GM19351 (cell line): ENCODE measurements around the gene CEP290.
"Not testable (repeated sequence)": the region's sequence is repeated elsewhere in the genome, so short reads cannot be mapped to it uniquely, and the experiment has no call there.

ENCODE experiments used
- ATAC-seq: cut with Tn5 transposase; IDR thresholded peaks from one replicate; pipeline ENCODE4 v1.9.1; 2021; ENCODE audit warnings: mild to moderate bottlenecking, moderate library complexity; ENCODE audit not compliant: unreplicated experiment

Gene CEP290

DNA sequence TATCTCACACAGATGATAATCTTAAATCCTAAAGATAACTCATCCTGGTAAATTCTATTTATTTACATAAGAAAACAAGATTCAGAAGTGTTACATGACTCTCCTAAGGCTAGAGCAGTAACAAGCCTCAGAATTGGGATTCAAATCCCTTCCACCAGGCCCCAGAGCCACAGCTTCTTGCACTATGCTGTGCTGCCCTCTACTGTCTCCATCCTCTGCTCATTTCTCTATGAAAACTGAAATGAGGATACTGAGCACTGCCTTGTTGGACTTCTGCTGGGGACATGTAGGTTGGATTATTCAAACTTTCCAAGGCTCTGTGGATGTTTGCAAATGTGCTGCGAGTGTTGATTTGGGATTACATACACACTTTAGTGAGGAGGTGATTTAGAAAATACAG lies 89.2 kb downstream of the CEP290 start:
- ATAC-seq, result peak; percentile 74

DNA sequence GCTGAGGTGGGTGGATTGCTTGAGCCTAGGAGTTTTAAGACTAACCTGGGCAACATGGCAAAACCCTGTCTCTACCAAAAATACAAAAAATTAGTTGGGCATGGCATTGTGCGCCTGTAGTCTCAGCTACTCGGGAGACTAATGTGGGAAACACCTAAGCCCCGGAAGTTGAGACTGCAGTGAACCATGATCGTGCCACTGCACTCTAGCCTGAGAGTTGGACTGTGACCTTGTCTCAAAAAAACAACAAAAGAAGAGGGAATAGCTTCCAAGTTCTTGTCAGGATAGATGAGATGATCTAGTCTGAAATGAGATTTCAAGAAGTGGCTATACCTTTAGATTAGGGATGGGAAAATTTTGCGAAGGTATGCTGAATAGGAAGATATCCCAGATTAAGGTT lies 97.9 kb downstream of the CEP290 start:
- ATAC-seq, result no peak

DNA sequence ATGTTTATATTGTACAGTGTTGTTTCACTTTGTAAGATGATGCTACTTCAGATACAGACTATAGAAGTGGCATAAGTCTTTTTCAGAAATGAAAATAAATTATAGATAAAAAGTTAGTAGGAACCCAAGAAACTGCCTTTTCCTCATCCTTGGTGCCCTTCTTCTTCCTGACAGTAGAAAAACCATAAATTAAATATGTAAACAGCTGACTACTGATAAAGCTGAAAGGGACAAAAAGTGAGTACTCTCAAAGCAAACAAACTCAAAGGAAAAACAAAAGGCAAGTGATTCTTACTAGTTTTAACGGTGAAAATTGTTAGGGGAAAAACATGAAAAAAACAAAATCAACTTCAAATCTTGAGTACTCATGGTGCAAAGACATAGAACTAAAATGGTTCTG lies 104.1 kb downstream of the CEP290 start:
- no peak for ATAC-seq

DNA sequence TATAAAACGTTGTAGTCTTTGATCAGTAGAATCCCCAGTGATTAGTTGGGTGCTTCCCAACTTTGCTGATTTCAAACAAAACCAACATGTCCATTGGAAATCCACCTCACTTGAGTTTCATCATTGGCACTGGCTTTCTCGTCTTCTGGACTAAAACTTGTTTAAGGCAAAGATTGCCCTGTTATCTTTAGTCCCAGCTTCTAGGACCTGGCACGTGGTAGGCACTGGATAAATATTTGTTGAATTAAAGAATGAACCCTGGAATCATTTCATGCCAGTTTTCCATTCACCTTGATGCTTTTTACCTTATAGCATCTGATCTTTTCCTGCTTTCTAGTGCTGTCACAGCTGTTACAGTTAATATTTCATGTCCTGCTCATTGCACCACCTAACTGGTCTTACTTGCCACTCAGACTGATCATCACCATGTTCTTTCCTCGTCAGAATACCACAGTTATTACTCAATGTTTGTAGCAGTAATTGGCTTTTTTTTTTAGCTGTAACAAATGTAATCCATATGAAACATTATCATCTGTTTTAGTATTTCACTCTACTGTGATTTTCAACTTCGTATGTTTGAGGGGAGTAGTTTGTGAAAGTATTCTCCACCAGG lies 105.4 kb downstream of the CEP290 start:
- no peak for ATAC-seq

DNA sequence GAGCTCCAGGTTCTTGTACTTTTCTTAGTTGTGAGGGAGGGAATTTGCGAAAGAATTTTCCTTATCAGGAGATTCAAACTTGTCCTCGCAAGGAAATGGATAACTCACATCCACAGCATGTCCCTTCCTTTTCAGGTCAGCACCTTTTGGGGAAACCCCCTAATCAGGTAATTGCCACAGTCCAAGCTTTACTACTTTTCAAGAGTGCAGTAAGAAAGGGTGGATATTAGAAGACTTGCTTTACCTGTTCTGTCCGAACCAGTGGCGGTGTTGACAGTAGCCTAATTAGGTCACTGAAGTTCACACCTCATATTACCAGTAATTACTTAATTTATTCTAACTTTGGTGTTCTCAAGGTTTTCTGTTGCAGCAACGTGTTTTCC lies 106.0 kb downstream of the CEP290 start:
- peak; percentile 19 for ATAC-seq

DNA sequence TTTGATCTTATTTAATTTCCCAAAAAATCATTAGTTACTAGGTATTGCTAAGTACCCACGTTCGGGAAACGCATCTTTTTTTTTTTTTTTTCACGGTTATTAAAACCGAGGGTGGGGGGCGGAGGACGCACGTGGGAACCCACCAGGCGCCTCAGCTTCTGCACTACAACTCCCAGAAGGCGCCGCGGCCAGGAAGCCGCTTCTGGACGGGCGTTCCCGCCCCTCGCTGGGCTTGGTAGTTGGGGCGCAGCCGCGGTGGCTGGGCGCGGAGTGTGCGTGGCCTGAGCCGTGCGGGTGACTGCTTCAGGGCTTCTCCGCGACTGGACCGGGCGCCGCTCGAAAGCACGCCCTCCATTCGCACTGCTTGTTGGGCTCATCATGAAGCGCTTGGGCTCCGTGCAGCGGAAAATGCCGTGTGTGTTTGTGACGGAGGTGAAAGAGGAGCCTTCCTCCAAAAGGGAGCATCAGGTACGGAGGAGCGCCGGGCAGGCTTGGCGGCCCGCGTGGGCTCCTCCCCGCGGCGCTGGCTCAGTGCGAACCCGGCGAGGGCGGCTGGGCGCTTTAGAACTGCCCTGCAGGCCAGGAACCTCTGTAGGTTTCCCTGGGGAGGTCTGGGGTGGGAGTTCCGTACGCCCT lies 106.5 kb downstream of the CEP290 start:
- peak; percentile 98 for ATAC-seq

DNA sequence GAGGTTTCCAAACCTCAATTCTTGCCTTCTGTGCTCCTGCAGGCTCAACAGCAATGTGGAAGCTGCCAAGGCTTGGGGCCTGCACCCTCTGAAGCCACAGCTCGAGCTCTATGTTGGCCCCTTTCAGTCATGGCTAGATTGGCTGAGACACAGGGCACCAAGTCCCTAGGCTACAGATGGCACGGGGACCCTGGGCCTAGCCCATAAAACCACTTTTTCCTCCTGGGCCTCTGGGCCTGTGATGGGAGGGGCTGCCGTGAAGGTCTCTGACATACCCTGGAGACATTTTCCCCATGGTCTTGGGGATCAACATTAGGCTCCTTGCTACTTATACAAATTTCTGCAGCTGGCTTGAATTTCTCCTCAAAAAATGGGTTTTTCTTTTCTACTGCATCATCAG lies 110.7 kb downstream of the CEP290 start:
- ATAC-seq, result not testable (repeated sequence)

DNA sequence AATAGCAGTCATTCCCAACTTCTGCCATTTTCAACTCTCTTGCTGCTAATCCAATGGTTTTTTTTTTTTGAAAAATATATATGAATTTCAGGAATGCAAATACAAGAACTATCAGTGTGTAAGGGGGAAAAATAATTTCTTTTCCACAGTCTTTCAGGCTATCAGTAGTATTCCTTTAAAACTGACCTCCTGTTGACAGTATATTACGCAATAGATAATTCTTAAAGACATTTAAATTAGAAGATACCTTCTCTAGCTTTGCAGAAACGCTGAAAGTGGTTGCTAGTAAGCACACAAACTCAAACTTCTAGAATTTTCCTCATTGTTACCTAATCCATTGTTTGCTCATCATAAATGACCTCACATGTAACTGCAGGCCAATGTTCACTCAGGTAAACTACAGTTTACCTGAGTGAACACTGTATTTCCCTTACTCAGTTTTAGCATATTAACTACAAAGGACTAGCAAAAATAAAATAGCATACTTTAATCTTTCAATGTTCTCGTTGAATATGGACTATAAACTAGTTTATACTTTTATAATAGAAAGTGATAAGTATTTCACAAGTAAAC lies 112.7 kb downstream of the CEP290 start, which contains the start of gene C12orf50:
Gene C12orf50 (minus strand): TSS at position 309 of the 573 bp plus-strand sequence. CDS start 2,439 bp downstream, outside the sequence.
- no peak for ATAC-seq

DNA sequence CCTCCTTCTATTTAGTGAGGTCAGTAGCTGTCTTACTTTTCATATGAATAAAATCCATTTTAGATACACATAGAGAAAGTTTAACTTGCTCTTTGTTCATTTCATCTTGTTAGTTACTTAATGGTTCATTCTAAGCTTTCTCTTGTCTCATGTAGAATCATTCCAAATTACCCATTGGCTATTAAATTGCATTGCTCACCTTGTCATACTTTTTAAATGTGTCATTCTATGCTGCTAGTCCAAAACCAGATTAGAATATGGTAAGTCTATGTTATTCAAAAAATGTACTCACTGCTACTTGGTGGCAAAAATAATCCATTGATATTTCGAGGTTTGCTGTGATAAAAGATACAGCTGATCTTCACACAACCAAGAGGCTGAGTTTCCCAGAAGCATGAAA lies 115.7 kb downstream of the CEP290 start:
- no peak for ATAC-seq

DNA sequence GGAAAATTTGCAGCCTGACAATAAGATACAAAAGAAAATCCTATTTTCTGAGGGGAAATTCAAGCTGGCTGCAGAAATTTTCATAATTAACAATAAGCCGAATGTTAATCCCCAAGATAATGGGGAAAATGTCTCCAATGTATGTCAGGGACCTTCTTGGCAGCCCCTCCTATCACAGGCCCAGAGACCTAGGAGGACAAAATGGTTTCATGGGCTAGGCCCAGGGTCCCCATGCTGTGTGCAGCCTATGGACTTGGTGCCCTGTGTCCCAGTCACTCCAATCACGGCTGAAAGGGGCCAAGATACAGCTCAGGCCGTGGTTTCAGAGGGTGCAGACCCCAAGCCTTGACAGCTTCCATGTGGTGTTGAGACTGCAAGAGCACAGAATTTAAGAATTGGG lies 123.9 kb downstream of the CEP290 start:
- ATAC-seq, result no peak

DNA sequence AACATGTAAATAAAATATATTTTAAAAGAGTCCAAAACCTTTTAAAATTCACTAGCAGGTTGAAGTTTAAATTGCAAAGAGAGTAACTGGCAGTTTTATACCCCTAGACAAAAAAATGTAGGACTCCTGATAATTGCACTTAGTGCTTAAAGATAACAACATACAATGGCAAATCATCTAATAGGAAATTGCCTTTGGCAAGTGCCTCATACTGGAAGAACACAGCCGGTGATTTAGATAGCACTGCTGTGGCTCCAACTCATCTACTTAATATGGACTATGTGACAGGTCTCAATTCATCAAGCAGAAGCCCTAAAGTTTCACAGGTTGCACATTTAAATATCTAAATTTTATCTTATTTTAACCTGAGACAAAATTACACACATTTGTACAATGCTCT lies 126.1 kb downstream of the CEP290 start:
- no peak for ATAC-seq

DNA sequence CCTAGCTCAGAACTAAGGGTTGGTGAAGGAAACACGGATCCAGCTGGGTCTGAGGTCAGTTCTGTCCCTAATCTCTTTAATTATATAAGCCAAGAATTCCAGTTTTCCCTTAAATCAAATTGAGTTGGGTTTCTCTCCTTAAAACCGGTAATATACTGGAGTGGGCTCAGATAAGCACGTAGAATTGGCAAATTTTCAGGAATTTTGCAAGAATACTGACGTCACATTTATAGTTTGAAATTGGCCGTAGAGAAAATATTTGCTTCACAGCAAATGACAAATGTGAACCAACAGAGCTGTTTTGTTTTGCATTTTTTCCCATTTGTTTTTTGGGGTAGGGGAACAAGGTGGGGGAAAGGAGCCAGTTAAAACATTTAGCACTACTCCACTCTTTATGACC lies 130.1 kb downstream of the CEP290 start:
- no peak for ATAC-seq

DNA sequence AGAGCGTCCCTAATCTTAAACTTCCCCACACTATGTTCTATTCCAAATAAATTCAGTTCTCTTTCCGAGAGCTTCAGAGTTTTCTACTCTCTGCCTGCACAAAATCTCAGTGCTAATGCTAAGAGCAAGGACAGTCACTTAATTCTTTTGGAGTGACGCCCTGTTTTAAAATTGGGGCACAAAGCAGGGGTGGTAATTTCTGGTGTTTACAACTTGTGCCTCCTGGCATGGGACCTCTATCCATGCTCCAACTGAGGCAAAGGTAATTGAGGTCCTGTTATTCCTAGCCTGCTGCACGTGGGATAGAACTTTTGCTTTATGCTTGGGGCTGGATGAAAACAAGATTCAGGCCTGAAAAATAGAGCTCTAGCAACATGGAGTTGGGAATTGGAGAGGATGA lies 135.5 kb downstream of the CEP290 start:
- ATAC-seq, result no peak

DNA sequence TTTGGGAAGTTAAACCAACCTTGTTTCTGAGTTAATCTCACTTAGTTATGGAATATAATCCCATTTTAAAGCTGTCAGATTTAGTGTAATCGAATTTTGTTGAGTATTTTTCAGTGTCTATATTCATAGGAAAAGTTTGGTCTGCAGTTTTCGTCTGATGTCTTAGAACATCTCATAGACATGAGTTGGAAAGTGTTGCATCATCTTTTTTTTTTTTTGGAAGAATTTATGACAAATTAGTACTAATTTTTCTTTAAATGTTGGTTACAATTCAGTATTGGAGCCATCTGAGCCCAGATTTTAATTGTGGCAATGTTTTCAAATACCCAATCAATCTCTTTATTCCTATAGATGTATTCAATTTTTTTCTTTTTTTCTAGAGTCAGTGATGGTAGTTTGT lies 140.6 kb downstream of the CEP290 start:
- ATAC-seq, result no peak
